KBM-7 (cell line): ENCODE measurements around the gene PLA2G7.
A peak's percentile ranks its signal among the peaks of the same experiment; 100 is the strongest.

ENCODE experiments used
- DNase-seq: peaks from one replicate; pipeline ENCODE4 v3.0.0-alpha.2; 2015
- in situ Hi-C: fragments of 300-500 bp; cut with MboI; formaldehyde crosslinking; loops from 2 replicates; pipeline ENCODE4 v1.14.3; 2020; ENCODE audit warnings: low sequenced_read_pairs, low pct_unique_long_range_greater_than_20kb, mixed read lengths

Gene PLA2G7

GRCh38 chr6:46699970-46700369 lies 35.2 kb downstream of the PLA2G7 start:
- DNase-seq, result no peak
- in situ Hi-C loops, result no loop called here

DNA sequence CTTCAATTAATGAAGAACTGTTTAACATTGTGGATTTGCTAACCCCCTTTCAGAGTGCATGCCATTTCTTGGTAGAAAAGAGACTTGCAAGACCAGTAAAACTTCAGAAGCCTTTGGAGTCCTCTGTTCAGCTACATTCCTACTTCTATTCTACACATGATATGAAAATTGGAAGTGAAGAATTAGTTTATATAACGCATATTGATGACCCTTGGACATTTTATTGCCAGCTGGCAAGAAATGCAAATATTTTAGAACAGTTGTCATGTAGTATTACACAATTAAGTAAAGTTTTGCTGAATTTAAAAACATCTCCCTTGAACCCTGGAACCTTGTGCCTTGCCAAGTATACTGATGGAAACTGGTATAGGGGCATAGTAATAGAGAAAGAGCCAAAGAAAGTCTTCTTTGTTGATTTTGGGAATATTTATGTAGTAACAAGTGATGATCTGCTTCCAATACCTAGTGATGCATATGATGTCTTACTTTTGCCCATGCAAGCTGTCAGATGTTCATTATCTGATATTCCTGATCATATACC lies 44.2 kb downstream of the PLA2G7 start:
- no peak for DNase-seq
- in situ Hi-C loops, result no loop called here

- in situ Hi-C loops, result no loop called here
Observed at GRCh38 chr6:46690141-46690755, 44.9 kb downstream of the PLA2G7 start.

DNA sequence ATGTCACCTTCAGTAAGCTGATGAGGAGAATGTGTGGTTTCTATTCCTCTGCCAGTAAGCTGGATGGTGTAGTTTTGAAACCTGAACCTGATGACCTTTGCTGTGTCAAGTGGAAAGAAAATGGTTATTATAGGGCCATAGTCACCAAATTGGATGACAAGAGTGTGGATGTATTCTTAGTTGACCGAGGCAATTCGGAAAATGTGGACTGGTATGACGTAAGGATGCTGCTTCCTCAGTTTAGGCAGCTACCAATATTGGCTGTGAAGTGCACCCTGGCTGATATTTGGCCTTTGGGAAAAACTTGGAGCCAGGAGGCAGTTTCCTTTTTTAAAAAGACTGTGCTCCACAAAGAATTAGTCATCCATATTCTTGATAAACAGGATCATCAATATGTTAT lies 45.5 kb downstream of the PLA2G7 start:
- in situ Hi-C loops, result no loop called here
- no peak for DNase-seq

More at GRCh38 chr6:46690141-46690755, 44.9 kb downstream of the PLA2G7 start:
- no peak for DNase-seq

GRCh38 chr6:46688966-46689335 lies 46.2 kb downstream of the PLA2G7 start:
- DNase-seq, result no peak
- in situ Hi-C loops, result no loop called here

- DNase-seq, result no peak
- in situ Hi-C loops, result no loop called here
Observed at GRCh38 chr6:46688117-46688965, 46.8 kb downstream of the PLA2G7 start.

DNA sequence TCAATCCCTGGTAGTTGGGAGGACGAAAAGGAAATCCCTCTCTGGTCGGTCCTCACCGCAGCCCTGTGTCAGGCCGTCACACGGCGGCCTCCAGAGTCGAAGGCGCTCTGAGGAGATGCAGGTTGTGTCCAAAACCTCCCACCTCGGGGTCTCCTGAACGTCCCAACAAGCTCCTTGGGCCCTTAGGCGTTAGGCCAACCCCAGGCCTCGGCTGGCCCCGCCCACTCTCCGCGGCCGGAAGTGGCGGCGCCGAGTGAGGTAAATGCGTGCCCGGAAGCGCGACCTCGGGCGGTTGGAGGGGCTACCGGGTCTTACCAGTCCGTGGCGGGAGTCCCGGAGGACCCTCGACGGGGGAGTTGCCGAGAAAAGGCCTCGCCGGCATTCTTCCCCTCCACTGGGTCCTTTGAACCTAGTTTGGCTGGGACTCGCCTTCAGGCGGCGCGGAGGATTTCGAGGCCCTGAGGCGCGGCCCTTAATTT lies 47.5 kb downstream of the PLA2G7 start, which contains the start of gene TDRD6:
Gene TDRD6 (plus strand): TSS at position 267 of the 479 bp plus-strand sequence. CDS start 244 bp downstream, outside the sequence.
- in situ Hi-C loops, result no loop called here
- DNase-seq, result no peak

DNA sequence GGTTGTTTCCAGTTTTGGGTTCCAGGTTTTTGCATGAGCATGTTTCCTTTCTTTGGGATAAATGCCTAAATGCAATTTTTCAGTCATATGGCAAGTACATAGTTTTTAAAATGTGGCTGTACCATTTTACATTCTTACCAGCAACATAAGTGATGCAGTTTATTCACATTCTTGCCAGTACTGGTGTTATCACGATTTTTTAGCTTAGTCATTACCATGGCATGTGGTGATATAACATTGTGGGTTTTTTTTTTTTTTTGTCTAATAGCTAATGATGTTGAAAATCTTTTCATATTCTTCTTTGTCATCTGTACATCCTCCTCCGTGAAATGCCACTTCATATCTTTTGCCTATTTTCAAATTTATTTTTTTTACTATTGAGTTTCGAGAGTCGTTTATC lies 50.4 kb downstream of the PLA2G7 start:
- in situ Hi-C loops, result no loop called here
- DNase-seq, result no peak

DNA sequence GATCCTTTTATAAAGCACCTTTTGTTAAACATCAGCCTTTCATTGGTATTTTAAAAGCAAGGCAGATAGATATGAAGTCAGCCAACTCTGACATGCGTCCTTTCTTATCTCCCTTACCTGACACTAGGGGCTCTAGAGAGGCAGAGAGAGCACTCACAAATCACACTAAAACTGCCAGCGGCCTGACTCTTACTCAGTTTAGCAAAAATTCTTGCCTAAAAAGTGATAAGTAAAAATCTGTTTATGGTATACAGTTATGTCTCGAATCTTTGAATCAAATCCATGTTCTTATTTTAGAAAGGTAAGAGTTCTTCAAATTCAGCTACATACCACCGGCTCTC lies 57.9 kb downstream of the PLA2G7 start:
- in situ Hi-C loops, result no loop called here
- DNase-seq, result peak; percentile 31

DNA sequence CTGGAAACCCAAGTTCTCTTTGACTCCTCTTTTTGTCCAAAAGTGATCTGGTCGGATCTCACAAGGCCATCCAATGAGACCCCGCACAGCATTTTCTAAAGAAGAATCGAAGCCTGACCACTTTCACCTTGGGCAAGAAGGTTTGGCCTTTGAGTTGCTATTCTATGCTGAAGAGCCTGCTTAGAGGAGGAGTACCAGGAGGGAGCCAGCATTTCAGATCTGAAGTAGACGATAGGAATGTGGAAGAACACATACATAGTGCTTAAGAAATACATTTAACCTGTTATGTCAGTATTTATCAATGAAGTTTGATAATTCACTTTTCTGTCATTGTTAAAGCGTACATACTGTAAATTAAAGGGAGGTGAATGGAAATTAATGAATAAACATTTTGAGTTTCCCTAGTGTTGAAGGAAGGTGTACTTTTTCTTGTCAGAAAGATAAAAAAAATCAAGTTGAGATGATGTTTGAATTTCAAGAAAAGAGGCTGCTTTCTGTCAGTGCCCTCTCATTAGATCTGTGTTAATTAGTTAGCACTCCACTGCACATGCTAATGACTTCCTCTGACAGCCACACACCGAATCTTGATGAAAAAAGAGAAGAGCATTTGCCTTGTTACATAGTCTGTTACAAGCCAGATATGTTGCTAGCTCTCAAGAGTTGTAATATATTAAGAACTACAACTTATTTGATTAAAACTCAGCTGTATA lies 58.4 kb downstream of the PLA2G7 start:
- DNase-seq, result no peak
- in situ Hi-C loops, result no loop called here

- in situ Hi-C loops, result no loop called here
- no peak for DNase-seq
Observed at GRCh38 chr6:46674410-46674809, 60.8 kb downstream of the PLA2G7 start.

- in situ Hi-C loops, result no loop called here
- no peak for DNase-seq
Observed at GRCh38 chr6:46667377-46667776, 67.8 kb downstream of the PLA2G7 start.

- in situ Hi-C loops, result no loop called here
- DNase-seq, result no peak
Observed at GRCh38 chr6:46661483-46661882, 73.7 kb downstream of the PLA2G7 start.

DNA sequence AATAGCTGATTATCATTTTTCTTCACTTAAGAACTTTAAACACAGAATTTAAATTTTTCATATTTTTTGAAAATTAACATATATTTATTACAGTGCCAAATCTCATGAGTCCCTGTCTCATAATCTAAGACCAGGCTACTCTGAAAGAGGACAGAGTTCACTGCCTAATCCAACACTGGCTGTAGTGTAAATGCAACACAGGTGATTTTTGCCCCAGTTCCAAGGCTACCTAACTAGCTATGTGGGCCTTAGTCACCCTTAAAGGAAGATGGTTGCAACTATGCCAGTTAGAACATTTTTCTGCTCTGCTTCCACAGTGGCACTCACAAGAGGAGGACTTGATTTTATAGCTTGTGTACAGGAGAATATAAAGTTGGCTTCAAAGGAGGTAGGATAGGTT lies 77.5 kb downstream of the PLA2G7 start:
- in situ Hi-C loops, result no loop called here
- DNase-seq, result no peak

DNA sequence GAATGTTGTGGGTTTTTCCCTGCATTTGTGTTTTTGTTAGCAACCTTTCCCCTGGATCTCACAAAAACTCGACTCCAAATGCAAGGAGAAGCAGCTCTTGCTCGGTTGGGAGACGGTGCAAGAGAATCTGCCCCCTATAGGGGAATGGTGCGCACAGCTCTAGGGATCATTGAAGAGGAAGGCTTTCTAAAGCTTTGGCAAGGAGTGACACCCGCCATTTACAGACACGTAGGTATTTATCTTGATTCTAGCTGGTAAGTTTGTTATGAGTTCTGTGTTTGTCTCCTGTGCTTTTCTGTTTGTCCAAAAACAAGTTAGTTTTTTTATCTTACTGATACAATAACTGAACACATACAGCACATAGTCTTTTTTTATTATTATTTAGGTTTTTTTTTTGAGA lies 79.4 kb downstream of the PLA2G7 start:
- DNase-seq, result peak; percentile 11
- in situ Hi-C loops, result no loop called here
